NCI-H146 treated with DMSO at 0.1 percent for 48 hours (cell line): ENCODE measurements around the gene SUGCT.
"Not testable (repeated sequence)": the region's sequence is repeated elsewhere in the genome, so short reads cannot be mapped to it uniquely, and the experiment has no call there.

Experiments used
- DNase-seq: peaks from one replicate; lab custom pipeline; 2025; ENCODE audit not compliant: unreplicated experiment; lab: John Stamatoyannopoulos, UW

SUGCT gene

GRCh38 chr7:40400525-40400924 lies 265.7 kb downstream of the SUGCT start:
- DNase-seq, result no peak

- DNase-seq, result no peak
Measured at GRCh38 chr7:40401406-40401805, 266.6 kb downstream of the SUGCT start.

- no peak for DNase-seq
Measured at GRCh38 chr7:40402661-40403060, 267.9 kb downstream of the SUGCT start.

- no peak for DNase-seq
Measured at GRCh38 chr7:40403703-40404476, 269.1 kb downstream of the SUGCT start.

GRCh38 chr7:40405991-40406390 lies 271.2 kb downstream of the SUGCT start:
- DNase-seq, result no peak

- DNase-seq, result no peak
Measured at GRCh38 chr7:40412323-40412722, 277.5 kb downstream of the SUGCT start.

GRCh38 chr7:40414704-40415103 lies 279.9 kb downstream of the SUGCT start:
- not testable (repeated sequence) for DNase-seq

- DNase-seq, result no peak
Measured at GRCh38 chr7:40418448-40418847, 283.6 kb downstream of the SUGCT start.

GRCh38 chr7:40418983-40419382 lies 284.2 kb downstream of the SUGCT start:
- no peak for DNase-seq

- no peak for DNase-seq
Measured at GRCh38 chr7:40419806-40420205, 285.0 kb downstream of the SUGCT start.

- no peak for DNase-seq
Measured at GRCh38 chr7:40421433-40421832, 286.6 kb downstream of the SUGCT start.

GRCh38 chr7:40425696-40426095 lies 290.9 kb downstream of the SUGCT start:
- DNase-seq, result no peak

GRCh38 chr7:40428421-40428820 lies 293.6 kb downstream of the SUGCT start:
- DNase-seq, result no peak

GRCh38 chr7:40429826-40430225 lies 295.0 kb downstream of the SUGCT start:
- no peak for DNase-seq

GRCh38 chr7:40432046-40432445 lies 297.2 kb downstream of the SUGCT start:
- DNase-seq, result no peak

GRCh38 chr7:40436710-40437109 lies 301.9 kb downstream of the SUGCT start:
- no peak for DNase-seq

- DNase-seq, result no peak
Measured at GRCh38 chr7:40437498-40437897, 302.7 kb downstream of the SUGCT start.

- DNase-seq, result no peak
Measured at GRCh38 chr7:40437936-40438634, 303.3 kb downstream of the SUGCT start.

- DNase-seq, result no peak
Measured at GRCh38 chr7:40439686-40440085, 304.9 kb downstream of the SUGCT start.

GRCh38 chr7:40447345-40447744 lies 312.5 kb downstream of the SUGCT start:
- DNase-seq, result no peak

GRCh38 chr7:40455485-40455884 lies 320.7 kb downstream of the SUGCT start:
- DNase-seq, result no peak

- no peak for DNase-seq
Measured at GRCh38 chr7:40457776-40458480, 323.1 kb downstream of the SUGCT start.
